K562 (cell line): ENCODE data around the gene ZNF48. TPM values are rescaled to one million over a fixed set of nuclear protein-coding genes. Genes with fewer than 3 reads are reported as not detected.

Source experiments
- ARID3A ChIP-seq: IDR thresholded peaks from 2 replicates; pipeline ENCODE4 v1.6.1; 2012; ENCODE audit warnings: low read depth, low read length, improper control_type of control experiment, borderline replicate concordance
- COPS2 ChIP-seq: fragments of 450-650 bp; conservative IDR thresholded peaks from 2 replicates; pipeline ENCODE4 v1.6.1; 2016; ENCODE audit warnings: mild to moderate bottlenecking, moderate library complexity
- DPF2 ChIP-seq: fragments of 450-650 bp; IDR thresholded peaks from 2 replicates; pipeline ENCODE4 v1.6.1; 2016
- HOMEZ ChIP-seq: fragments of 250-450 bp; sonication (Bioruptor Pico); IDR thresholded peaks from 2 replicates; pipeline ENCODE4 v1.4.0; 2020; ENCODE audit warnings: mild to moderate bottlenecking, moderate library complexity
- IRF1 ChIP-seq: sonication (generic); formaldehyde crosslinking; IDR thresholded peaks from 2 replicates; pipeline ENCODE4 v1.8.0; 2022; ENCODE audit warnings: missing genetic modification reagents, mild to moderate bottlenecking, borderline replicate concordance
- MYC ChIP-seq, 2 experiments: fragments of 250-450 bp in 1 of 2; sonication (Bioruptor Pico) in 1 of 2; IDR thresholded peaks; 2 replicates each; pipeline versions ENCODE4 v1.5.1 to v1.6.1; 2012 to 2021; ENCODE audit warnings: low read depth in 2 of 2, borderline replicate concordance in 1 of 2, improper control_type of control experiment in 1 of 2, low read length in 1 of 2, mild to moderate bottlenecking in 1 of 2, moderate library complexity in 1 of 2
- POLR3A ChIP-seq: IDR thresholded peaks from 2 replicates; pipeline ENCODE4 v1.6.1; 2011; ENCODE audit warnings: borderline replicate concordance, mild to moderate bottlenecking, moderate library complexity; ENCODE audit not compliant: insufficient read length, insufficient read depth; ENCODE audit errors: extremely low read depth
- POLR3G ChIP-seq: IDR thresholded peaks from 2 replicates; pipeline ENCODE4 v1.6.1; 2011; ENCODE audit not compliant: insufficient read length, insufficient replicate concordance; ENCODE audit errors: extremely low read depth
- RBM14 ChIP-seq: fragments of 200-400 bp; formaldehyde crosslinking; IDR thresholded peaks from 2 replicates; pipeline ENCODE4 v1.6.1; 2018; ENCODE audit warnings: low read depth, mild to moderate bottlenecking, low read length, moderate library complexity, borderline replicate concordance; ENCODE audit not compliant: insufficient read depth
- REST ChIP-seq, 2 experiments: fragments of 450-650 bp; formaldehyde crosslinking in 1 of 2; IDR thresholded peaks; 2 replicates each; pipeline versions ENCODE4 v1.4.0 to v1.6.1; 2014 to 2020; ENCODE audit warnings: mild to moderate bottlenecking in 2 of 2, borderline replicate concordance in 1 of 2, low read depth in 1 of 2
- SMAD1 ChIP-seq: fragments of 150-350 bp; IDR thresholded peaks from 2 replicates; pipeline ENCODE4 v1.6.1; 2014; ENCODE audit warnings: low read length, low read depth; ENCODE audit not compliant: partially characterized antibody
- SMARCA5 ChIP-seq: fragments of 450-650 bp; IDR thresholded peaks from 2 replicates; pipeline ENCODE4 v1.6.1; 2016
- SMARCE1 ChIP-seq: fragments of 450-650 bp; IDR thresholded peaks from 2 replicates; pipeline ENCODE4 v1.7.1; 2016; ENCODE audit warnings: mild to moderate bottlenecking
- ZNF133 ChIP-seq: fragments of 250-450 bp; sonication (Bioruptor Pico); IDR thresholded peaks from 2 replicates; pipeline ENCODE4 v1.4.0; 2020; ENCODE audit warnings: mild to moderate bottlenecking
- polyA plus RNA-seq, 8 experiments: library from polyadenylated mRNA; depleted of rRNA in 4 of 8; stranded (reverse) in 5 of 8; unstranded in 3 of 8; fragments of >200 nt; fragmentation: Nextera tagmentation in 2 of 8; fragmentation: Illumina TruSeq in 1 of 8; extraction: Ambion mirVana in 2 of 8; extraction: Trizol in 1 of 8; gene quantifications; 2 replicates each; pipeline versions ENCODE4 v1.2.1 to v1.2.3, GENCODE V29; 2011 to 2014; ENCODE audit warnings: inconsistent platforms in 1 of 8, missing spikeins in 1 of 8
- total RNA-seq, 7 experiments: library from RNA; depleted of rRNA in 6 of 7; stranded (reverse); fragments of >200 nt in 6 of 7; fragmentation: Illumina TruSeq in 2 of 7; extraction: Trizol in 2 of 7; gene quantifications; 2 replicates each; pipeline versions ENCODE4 v1.2.1 to v1.2.3, GENCODE V29; 2011 to 2021; ENCODE audit warnings: low replicate concordance in 1 of 7

ZNF48 gene
- total and polyA plus RNA-seq, 9 of the 15 experiments (the other 6 are each of a cell fraction or from before 2014, with no cell fraction given): 0.38 to 11.6 (median 4.7) TPM

GRCh38 chr16:30371248-30371816 is 23.9 kb upstream of the ZNF48 start (continued):
- TF ChIP-seq REST (IDR thresholded peaks at IDR 0.05; ENCODE audit: borderline replicate concordance) (no peak), REST (CRISPR knock-in tag; IDR thresholded peaks at IDR 0.05; ENCODE audit: low read depth) (peak; percentile 22; the same call in 1 of the 2 replicates), IRF1 (CRISPR knock-in tag) (no peak), POLR3G (no peak), MYC (IDR thresholded peaks at IDR 0.05; ENCODE audit: low read depth, low read length) (no peak), MYC (CRISPR knock-in tag; IDR thresholded peaks at IDR 0.05; ENCODE audit: borderline replicate concordance, low read depth) (peak; percentile 23; the same call in 1 of the 2 replicates), POLR3A (no peak), ZNF133 (no peak), SMAD1 (no peak), DPF2 (0 out of 2 replicates have a peak, but pooled peaks have one; percentile 46), SMARCA5 (no peak), RBM14 (no peak), COPS2 (no peak), ARID3A (no peak), SMARCE1 (0 out of 2 replicates have a peak, but pooled peaks have one; percentile 24), HOMEZ (no peak)
